ENCODE measurements around the gene DCLK1.

Gene DCLK1

DNA sequence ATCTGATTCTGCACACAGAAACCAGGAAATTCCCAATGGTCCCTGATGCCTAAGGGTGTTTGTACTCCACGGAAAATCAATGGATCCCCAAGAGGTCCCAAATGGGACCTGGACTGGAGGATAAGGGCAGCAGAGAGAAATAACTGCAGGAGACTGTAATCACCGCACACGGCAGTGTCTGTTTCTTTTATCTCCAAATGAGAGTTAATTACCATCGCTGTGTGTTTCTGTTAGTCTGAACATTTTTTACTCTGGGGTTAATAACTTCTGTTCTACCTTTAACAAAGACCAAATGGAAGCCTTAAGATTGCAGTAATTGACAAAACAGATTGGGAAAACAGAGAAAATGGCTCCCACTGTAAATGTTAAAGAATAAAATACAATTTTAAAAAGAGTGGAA lies 320.9 kb downstream of the DCLK1 start:
- no peaks in the 10 kb centered on the region for H3K36me3 Mint-ChIP-seq (ENCODE audit: low read depth)
- H3K27ac Mint-ChIP-seq: no peak overlapping the region
- H3K4me3 Mint-ChIP-seq: no peak overlapping the region
- H3K4me1 Mint-ChIP-seq (ENCODE audit: low read depth): no peaks in the 10 kb centered on the region
- H3K9me3 Mint-ChIP-seq: no peaks in the 10 kb centered on the region
- no peak for DNase-seq (ENCODE audit: low spot score)
- no peaks in the 10 kb centered on the region for H3K27me3 Mint-ChIP-seq (ENCODE audit: low read depth)

DNA sequence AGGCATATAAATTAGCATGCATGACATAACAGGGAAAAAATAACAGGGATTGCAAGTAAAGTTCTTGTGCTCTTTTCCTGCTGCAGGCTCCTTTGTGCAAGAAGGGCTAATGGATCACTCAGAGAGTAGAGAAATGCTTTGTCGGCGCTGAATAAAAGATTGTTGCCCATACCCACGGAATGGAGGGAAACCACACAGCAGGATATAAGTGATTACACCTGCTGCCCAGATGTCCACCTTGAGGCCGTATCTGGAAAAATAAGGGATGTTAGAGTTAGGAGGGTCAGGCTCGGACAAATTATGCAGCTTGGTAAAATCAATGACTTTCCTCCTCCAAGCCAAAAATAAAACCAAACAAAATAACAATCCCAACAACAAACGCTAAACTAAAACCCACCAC lies 322.3 kb downstream of the DCLK1 start:
- Mint-ChIP-seq H3K4me3 (no peak overlapping the region), H3K4me1 (ENCODE audit: low read depth) (no peaks in the 10 kb centered on the region), H3K27me3 (ENCODE audit: low read depth) (no peaks in the 10 kb centered on the region), H3K36me3 (ENCODE audit: low read depth) (no peaks in the 10 kb centered on the region), H3K27ac (no peak overlapping the region), H3K9me3 (no peaks in the 10 kb centered on the region)
- no peak for DNase-seq (ENCODE audit: low spot score)

DNA sequence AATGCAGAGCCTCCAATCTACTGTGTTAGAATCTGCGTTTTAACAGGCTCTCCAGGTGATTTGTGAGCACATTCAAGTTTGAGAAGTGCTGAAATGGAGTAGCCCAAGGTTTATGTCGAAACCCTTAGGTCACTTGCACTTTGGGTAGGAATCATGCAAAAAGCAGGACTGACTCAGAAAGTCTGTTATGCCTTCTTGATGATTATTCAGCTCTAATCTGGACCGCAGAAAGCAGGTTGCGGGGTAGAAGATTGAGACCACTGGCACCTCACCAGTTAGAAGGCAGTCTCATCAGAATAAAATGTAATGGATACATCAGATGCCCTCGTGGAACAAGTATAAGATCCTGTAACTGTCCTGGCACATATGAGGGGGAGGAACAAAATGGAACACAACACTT lies 326.3 kb downstream of the DCLK1 start:
- DNase-seq (ENCODE audit: low spot score): no peak
- H3K9me3 Mint-ChIP-seq: no peaks in the 10 kb centered on the region
- H3K27ac Mint-ChIP-seq: no peak overlapping the region
- H3K36me3 Mint-ChIP-seq (ENCODE audit: low read depth): no peaks in the 10 kb centered on the region
- H3K4me3 Mint-ChIP-seq: no peak overlapping the region
- no peaks in the 10 kb centered on the region for H3K27me3 Mint-ChIP-seq (ENCODE audit: low read depth)
- H3K4me1 Mint-ChIP-seq (ENCODE audit: low read depth): no peaks in the 10 kb centered on the region

DNA sequence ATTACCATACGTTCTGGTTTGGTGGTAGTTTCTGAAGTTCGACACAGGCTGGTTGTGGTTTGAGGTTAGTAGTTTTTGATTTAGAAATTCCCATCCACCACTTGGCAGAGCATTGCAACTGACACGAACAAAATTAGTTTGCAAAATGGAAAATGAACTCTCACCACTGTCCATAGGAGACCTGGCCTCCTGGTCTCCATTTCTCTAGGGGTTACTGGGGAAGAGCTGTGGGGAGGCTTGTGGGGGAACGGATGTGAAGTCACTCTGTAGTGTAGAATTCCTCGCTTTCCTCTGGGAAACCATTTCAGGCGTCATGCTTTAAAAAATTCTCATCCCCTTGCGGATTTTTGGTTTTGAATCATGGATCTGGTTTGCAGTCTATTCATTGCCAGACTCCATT lies 333.2 kb downstream of the DCLK1 start:
- no peak for DNase-seq (ENCODE audit: low spot score)
- Mint-ChIP-seq H3K4me1 (ENCODE audit: low read depth) (no peaks in the 10 kb centered on the region), H3K27me3 (ENCODE audit: low read depth) (no peaks in the 10 kb centered on the region), H3K36me3 (ENCODE audit: low read depth) (no peaks in the 10 kb centered on the region), H3K9me3 (no peaks in the 10 kb centered on the region), H3K27ac (no peak overlapping the region), H3K4me3 (no peak overlapping the region)

DNA sequence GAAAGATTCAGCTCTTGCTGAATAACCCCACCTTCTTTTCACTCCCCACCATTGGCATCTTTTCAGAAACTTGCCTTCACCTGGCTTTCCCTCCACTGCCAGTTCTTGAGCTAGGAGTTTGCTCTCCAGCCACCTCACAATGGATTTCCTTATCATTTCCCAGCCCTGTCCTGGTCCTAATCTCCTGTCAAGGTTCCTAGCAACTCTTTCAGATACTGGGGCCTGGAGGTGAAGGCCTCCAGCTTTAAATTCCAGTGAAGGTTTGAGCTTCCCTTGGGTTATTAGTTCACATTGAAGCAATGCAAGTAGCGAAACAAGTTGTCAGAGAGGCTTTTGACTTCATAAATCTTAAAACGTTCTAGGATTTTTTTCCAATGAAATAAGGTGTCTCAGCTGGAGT lies 333.9 kb downstream of the DCLK1 start:
- H3K36me3 Mint-ChIP-seq (ENCODE audit: low read depth): no peaks in the 10 kb centered on the region
- H3K27me3 Mint-ChIP-seq (ENCODE audit: low read depth): no peaks in the 10 kb centered on the region
- no peak overlapping the region for H3K4me3 Mint-ChIP-seq
- H3K9me3 Mint-ChIP-seq: no peaks in the 10 kb centered on the region
- no peak for DNase-seq (ENCODE audit: low spot score)
- no peaks in the 10 kb centered on the region for H3K4me1 Mint-ChIP-seq (ENCODE audit: low read depth)
- no peak overlapping the region for H3K27ac Mint-ChIP-seq

DNA sequence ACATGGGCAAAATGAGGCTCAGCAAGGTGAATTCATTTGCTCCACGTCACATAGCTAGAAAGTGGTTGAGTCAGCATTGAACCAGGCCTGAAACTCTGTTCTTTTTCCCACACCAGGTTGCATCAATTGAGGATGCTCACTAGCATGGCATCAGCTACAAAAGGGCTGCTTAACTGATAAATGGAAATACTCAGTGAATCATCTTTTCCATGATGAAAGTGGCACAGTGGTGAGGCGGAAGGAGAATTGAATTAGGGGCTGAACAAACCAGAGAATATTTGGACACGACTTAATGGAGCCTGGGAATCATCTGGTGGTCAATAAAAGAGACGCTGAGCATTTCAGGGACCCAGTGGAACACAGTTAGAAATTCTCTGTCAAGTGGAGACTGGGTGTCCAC lies 334.6 kb downstream of the DCLK1 start:
- Mint-ChIP-seq H3K4me1 (ENCODE audit: low read depth) (no peaks in the 10 kb centered on the region), H3K36me3 (ENCODE audit: low read depth) (no peaks in the 10 kb centered on the region), H3K4me3 (no peak overlapping the region), H3K27ac (no peak overlapping the region), H3K27me3 (ENCODE audit: low read depth) (no peaks in the 10 kb centered on the region), H3K9me3 (no peaks in the 10 kb centered on the region)
- no peak for DNase-seq (ENCODE audit: low spot score)

DNA sequence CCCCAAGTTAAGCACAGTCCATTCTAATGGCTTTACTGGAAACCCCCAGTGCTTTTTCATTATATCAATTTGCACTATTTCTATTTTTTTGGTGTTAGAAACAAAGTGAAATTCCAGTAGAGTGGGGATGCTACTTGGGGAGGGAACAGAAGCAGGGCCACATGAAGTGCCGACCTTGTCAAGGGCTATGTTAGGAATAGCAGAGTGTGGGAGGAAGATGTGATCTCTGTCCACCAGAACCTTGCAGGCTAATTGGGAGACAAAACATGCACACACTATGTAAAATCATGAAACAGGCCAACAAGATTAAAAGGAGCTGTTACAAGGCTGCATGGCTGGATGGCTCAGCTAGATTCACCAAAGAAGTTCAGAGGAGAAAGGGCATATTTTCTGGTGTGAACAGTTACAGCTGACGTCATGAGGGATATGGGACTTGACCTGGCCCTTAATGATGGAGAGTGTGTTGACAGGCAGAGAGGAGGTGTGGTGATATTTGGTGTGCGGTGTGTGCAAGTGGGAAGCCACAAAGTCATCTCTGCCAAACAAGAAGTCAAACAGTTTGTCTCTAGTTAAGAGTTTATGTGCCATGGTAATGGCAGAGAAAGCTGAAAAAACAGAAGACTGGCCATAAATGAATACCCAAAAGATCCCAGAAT lies 336.3 kb downstream of the DCLK1 start:
- H3K27ac Mint-ChIP-seq: no peak overlapping the region
- H3K4me3 Mint-ChIP-seq: no peak overlapping the region
- H3K4me1 Mint-ChIP-seq (ENCODE audit: low read depth): no peaks in the 10 kb centered on the region
- DNase-seq (ENCODE audit: low spot score): no peak
- H3K27me3 Mint-ChIP-seq (ENCODE audit: low read depth): no peaks in the 10 kb centered on the region
- H3K9me3 Mint-ChIP-seq: no peaks in the 10 kb centered on the region
- no peaks in the 10 kb centered on the region for H3K36me3 Mint-ChIP-seq (ENCODE audit: low read depth)

DNA sequence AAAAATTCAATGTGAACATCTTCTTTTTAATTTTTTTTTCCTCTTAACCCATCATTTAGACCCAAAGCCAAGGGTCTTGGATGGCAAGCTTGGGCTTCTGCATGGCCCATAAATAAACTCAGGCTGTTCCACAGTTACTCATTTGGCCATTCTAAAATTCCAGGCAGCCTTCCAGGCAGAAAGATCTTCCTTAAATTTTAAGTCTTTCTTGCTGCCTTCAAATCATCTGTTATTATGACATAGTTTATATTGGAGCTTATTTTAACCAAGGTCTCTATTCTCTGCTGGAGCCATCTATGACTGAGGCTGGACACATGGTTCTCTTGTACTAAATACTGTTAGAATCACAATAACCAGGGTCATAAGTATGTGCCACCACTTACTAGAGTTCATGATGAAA lies 337.4 kb downstream of the DCLK1 start:
- H3K9me3 Mint-ChIP-seq: no peaks in the 10 kb centered on the region
- no peaks in the 10 kb centered on the region for H3K27me3 Mint-ChIP-seq (ENCODE audit: low read depth)
- H3K36me3 Mint-ChIP-seq (ENCODE audit: low read depth): no peaks in the 10 kb centered on the region
- no peaks in the 10 kb centered on the region for H3K4me1 Mint-ChIP-seq (ENCODE audit: low read depth)
- no peak for DNase-seq (ENCODE audit: low spot score)
- H3K4me3 Mint-ChIP-seq: no peak overlapping the region
- no peak overlapping the region for H3K27ac Mint-ChIP-seq

DNA sequence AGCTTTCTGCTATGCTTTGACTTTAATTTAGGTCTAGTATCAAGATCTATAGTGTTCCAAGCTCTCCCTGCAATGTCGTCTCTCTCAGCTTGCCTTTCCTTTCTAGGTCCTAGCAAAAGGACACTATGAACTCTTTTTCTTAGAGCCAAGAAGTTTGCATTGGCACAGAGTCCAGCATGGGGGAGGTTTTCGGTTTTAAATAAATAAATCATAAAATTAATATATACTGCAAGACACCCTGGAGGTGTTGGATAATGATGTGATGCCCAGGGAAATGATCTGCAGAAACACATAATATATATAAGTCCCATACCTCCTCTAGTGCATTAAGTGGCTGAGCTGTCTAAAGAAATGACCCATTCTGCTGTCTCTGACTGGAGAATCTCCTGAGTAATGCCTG lies 338.3 kb downstream of the DCLK1 start:
- Mint-ChIP-seq H3K27me3 (ENCODE audit: low read depth) (no peaks in the 10 kb centered on the region), H3K4me1 (ENCODE audit: low read depth) (no peaks in the 10 kb centered on the region), H3K4me3 (no peak overlapping the region), H3K36me3 (ENCODE audit: low read depth) (no peaks in the 10 kb centered on the region), H3K27ac (no peak overlapping the region), H3K9me3 (no peaks in the 10 kb centered on the region)
- DNase-seq (ENCODE audit: low spot score): no peak

DNA sequence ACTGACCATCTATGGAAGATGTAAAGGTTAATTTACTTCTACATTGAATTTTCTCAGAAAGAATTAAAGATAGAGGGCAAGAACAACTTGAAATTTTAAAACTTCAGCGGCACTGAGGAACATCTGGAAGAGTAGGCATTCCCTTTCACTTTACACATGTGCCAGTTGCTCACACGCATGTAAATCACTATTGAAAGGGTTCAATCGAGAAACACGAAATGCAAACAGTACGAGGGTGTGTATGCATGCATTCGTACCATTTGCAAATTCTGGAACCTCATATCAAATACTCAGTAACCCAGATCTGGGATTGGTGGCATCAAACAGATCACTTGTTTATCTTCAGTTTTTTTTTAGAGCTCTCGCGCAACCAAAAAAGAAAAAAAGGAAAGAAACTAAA lies 339.2 kb downstream of the DCLK1 start:
- H3K36me3 Mint-ChIP-seq (ENCODE audit: low read depth): no peaks in the 10 kb centered on the region
- no peak overlapping the region for H3K27ac Mint-ChIP-seq
- no peak overlapping the region for H3K4me3 Mint-ChIP-seq
- H3K4me1 Mint-ChIP-seq (ENCODE audit: low read depth): no peaks in the 10 kb centered on the region
- DNase-seq (ENCODE audit: low spot score): no peak
- H3K9me3 Mint-ChIP-seq: no peaks in the 10 kb centered on the region
- H3K27me3 Mint-ChIP-seq (ENCODE audit: low read depth): no peaks in the 10 kb centered on the region

DNA sequence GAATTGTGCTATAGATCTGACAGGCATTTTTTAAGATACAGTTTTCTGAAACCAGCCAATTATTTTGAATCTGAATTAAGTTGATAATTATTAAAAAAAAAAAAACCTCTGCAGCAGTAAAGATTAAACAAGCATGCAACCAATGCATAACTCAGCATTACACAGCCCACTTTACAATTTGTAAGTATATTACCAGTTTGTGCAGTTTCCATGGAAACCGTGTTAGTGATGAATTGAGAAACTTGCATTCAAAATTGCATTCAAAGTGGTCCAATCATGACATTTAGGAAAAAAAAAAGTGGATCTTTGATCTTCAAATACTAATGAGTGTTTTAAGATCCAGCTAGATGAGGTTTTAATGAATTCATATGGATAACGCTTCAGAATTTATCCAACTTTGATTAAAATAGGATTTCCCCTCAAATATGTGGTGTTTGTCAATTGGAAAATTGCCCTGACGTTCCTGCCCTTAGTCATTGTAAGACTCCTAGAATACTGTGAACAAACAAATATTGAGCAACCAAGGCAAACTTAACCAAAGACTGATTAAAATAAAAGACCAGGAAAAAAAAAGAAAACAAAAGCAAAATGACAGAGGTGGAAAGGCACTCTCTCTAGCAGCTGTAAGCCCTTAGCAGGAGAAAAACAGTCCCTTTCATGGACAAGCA lies 339.9 kb downstream of the DCLK1 start:
- no peak overlapping the region for H3K27ac Mint-ChIP-seq
- no peaks in the 10 kb centered on the region for H3K27me3 Mint-ChIP-seq (ENCODE audit: low read depth)
- no peaks in the 10 kb centered on the region for H3K9me3 Mint-ChIP-seq
- no peaks in the 10 kb centered on the region for H3K4me1 Mint-ChIP-seq (ENCODE audit: low read depth)
- no peak for DNase-seq (ENCODE audit: low spot score)
- H3K36me3 Mint-ChIP-seq (ENCODE audit: low read depth): no peaks in the 10 kb centered on the region
- no peak overlapping the region for H3K4me3 Mint-ChIP-seq

DNA sequence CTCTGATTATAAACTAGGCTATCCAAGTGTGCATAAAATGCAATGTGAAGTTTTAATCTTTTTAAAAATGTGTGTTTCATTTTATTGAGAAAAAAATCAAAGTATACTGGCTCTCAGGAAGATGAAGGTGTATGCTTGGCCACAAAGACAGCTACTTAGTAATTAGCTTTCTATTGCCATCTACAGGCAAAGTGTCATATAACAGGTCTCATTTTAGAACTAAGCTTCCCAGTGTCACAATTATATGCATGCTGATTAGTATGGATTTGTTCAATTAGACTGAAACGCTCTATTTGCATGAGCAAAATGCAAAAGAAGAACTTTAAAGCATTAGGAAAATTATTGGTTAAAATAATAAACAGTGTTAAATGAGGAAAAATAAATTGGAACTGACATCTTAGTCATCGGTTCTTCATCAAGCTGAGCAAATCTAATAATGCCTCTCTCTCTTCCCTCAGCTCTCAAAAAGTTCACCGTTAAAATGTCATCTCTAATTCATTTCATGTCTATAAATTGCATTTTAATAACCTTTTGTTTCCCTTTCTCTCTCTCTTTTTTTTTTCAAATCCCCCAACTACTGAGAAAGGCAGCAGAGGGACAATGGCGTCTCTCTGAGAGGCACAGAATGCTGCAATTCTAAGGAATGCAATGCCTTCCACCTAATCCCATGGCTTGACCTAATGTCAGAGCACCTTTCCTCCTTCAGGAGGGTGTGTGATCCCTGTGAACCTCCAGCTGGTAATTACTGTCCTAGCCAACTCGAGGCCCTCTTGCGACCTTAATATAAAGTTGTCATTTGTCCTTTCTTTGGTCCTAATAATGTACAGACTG lies 341.6 kb downstream of the DCLK1 start:
- Mint-ChIP-seq H3K4me1 (ENCODE audit: low read depth) (no peaks in the 10 kb centered on the region), H3K4me3 (no peak overlapping the region), H3K27me3 (ENCODE audit: low read depth) (no peaks in the 10 kb centered on the region), H3K36me3 (ENCODE audit: low read depth) (no peaks in the 10 kb centered on the region), H3K9me3 (no peaks in the 10 kb centered on the region), H3K27ac (no peak overlapping the region)
- DNase-seq (ENCODE audit: low spot score): no peak

DNA sequence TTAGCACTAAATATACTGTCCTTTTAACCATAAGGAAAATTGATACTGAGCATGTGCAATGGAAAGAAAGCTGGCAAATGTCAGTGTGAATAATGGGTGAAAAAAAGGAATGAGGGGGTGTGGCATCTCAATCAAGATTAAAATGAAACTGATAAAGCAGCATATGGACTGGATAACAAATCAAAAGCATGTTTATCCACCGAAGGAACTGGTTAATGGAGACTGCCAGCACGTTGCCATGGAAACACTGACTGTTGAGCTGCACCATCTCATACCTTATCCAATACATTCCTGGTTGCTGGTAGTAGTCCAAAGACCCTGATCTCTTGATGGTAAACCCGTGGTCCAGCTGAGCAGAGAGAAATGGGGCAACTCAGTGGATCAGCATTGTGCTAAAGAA lies 343.2 kb downstream of the DCLK1 start:
- Mint-ChIP-seq H3K27me3 (ENCODE audit: low read depth) (no peaks in the 10 kb centered on the region), H3K4me3 (no peak overlapping the region), H3K27ac (no peak overlapping the region), H3K36me3 (ENCODE audit: low read depth) (no peaks in the 10 kb centered on the region), H3K4me1 (ENCODE audit: low read depth) (no peaks in the 10 kb centered on the region), H3K9me3 (no peaks in the 10 kb centered on the region)
- DNase-seq (ENCODE audit: low spot score): no peak

DNA sequence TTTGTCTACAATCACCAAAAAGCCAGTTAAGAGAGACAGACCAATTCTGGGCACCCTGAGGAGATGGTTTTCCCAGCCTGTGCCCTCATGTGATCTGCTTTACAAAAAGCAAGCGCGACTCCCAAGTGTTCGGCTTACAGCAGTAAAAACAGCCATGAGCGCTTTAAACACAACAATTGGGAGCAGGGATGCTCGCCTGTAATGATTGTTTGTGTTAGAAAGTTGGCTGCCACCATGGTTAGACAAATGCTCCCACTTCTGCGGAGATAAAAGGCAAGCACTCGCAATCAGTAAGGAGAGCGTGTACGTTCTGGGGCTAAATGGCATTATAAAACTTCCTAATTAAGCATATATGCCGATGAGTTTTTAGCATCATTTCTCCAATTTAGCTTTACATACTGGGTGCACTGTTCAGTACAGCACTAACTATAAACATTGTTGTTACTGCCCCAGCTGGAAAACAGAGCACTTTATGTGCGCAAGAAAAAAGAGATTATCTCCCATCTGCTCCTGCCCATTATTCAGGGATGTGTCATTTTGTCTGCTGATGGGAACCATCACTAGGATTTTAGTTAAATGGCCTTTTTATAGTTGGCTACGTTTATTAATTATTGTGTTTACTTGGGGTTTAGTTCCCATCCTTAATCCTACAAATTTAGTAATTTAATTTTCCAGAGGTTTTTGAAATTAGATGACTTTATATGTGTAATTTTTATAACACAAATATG lies 345.4 kb downstream of the DCLK1 start:
- H3K4me1 Mint-ChIP-seq (ENCODE audit: low read depth): no peaks in the 10 kb centered on the region
- H3K9me3 Mint-ChIP-seq: no peaks in the 10 kb centered on the region
- no peak overlapping the region for H3K4me3 Mint-ChIP-seq
- H3K36me3 Mint-ChIP-seq (ENCODE audit: low read depth): no peaks in the 10 kb centered on the region
- no peak for DNase-seq (ENCODE audit: low spot score)
- no peaks in the 10 kb centered on the region for H3K27me3 Mint-ChIP-seq (ENCODE audit: low read depth)
- no peak overlapping the region for H3K27ac Mint-ChIP-seq
